Type B pancreatic cell (in vitro differentiated cells): Measurements from ENCODE around the gene MAB21L2. TPM values are rescaled to one million over a fixed set of nuclear protein-coding genes. Genes with fewer than 3 reads are reported as not detected.

Experiments used
- DNase-seq: peaks from one replicate; pipeline ENCODE4 v3.0.0; 2021; ENCODE audit warnings: mixed read lengths; ENCODE audit not compliant: unreplicated experiment; ENCODE audit errors: extremely low spot score
- H3K27ac Mint-ChIP-seq: 2 replicates; pipeline ENCODE4 v1.8.0; 2021; ENCODE audit warnings: mild to moderate bottlenecking, mixed read lengths
- H3K27me3 Mint-ChIP-seq: 2 replicates; pipeline ENCODE4 v1.8.0; 2021; ENCODE audit warnings: mixed read lengths
- H3K36me3 Mint-ChIP-seq: 2 replicates; pipeline ENCODE4 v1.8.0; 2021; ENCODE audit warnings: mixed read lengths
- H3K4me1 Mint-ChIP-seq: one replicate; pipeline ENCODE4 v1.8.0; 2021; ENCODE audit warnings: mixed read lengths; ENCODE audit not compliant: unreplicated experiment
- H3K4me3 Mint-ChIP-seq: 2 replicates; pipeline ENCODE4 v1.8.0; 2021; ENCODE audit warnings: mild to moderate bottlenecking, mixed read lengths
- H3K9me3 Mint-ChIP-seq: 2 replicates; pipeline ENCODE4 v1.8.0; 2021; ENCODE audit warnings: mixed read lengths
- CTCF ChIP-seq: fragments of 200-600 bp; sonication (generic); conservative IDR thresholded peaks from 2 replicates; pipeline ENCODE4 v1.5.0; 2021; ENCODE audit warnings: antibody characterized with exemption, mild to moderate bottlenecking
- total RNA-seq: library from RNA; stranded (reverse); gene quantifications from 2 replicates; pipeline ENCODE4 v1.2.1, GENCODE V29; 2021; ENCODE audit warnings: low replicate concordance

The MAB21L2 gene
- total RNA-seq, 1 donor from 2014 or later = 114 TPM

DNA sequence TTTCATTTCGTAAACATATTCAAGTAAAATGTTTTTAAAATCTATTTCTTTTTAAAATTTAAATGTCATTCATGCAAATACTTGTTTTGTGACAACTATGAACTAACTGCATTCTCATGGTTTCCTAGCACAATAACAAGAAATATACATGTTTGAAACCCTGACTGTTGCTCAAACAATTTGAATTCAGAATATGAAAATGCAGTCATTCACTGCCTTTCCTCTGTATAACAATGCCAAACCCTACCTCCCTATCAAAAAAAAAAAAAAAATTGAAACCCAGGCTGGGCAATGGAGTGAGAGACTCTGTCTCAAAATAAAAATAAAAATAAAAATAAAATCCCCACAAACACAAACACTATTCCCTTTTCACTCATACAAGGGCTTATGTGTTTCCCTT lies 42.1 kb downstream of the MAB21L2 start:
- H3K36me3 Mint-ChIP-seq = peaks cover 3% of the 10 kb centered on the region

GRCh38 chr4:150625033-150625432 lies 43.1 kb downstream of the MAB21L2 start:
- Mint-ChIP-seq H3K9me3 (no peaks in the 10 kb centered on the region), H3K27me3 (no peaks in the 10 kb centered on the region), H3K4me1 (no peaks in the 10 kb centered on the region), H3K4me3 (no peak overlapping the region), H3K27ac (no peak overlapping the region), H3K36me3 (peaks cover 3% of the 10 kb centered on the region)
- DNase-seq = no peak
- no peak for TF ChIP-seq CTCF

More for the DNA sequence above, 42.1 kb downstream of the MAB21L2 start:
- TF ChIP-seq CTCF = no peak
- Mint-ChIP-seq H3K27ac (no peak overlapping the region), H3K9me3 (no peaks in the 10 kb centered on the region), H3K4me3 (no peak overlapping the region), H3K4me1 (no peaks in the 10 kb centered on the region), H3K27me3 (no peaks in the 10 kb centered on the region)
- no peak for DNase-seq

DNA sequence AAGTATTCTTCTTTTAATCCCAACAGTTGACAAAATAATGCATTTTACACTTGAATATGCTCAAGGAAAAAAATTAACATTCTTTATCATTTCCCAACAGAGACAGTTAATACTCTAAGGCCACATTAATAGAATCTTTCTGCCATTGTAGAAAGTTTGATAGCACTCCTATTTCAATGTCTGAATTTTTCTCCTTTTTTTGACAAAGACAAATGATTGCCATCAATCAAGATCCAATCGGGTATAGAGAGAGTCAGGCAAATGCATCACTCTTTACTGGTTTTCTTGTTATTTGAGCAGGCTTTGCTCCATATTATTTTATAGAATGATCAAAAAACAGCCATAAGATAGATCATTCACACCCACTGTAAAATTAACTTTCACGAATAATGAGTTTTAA lies 46.1 kb downstream of the MAB21L2 start:
- peaks cover 8% of the 10 kb centered on the region for H3K36me3 Mint-ChIP-seq
- H3K9me3 Mint-ChIP-seq = peaks cover 7% of the 10 kb centered on the region
- H3K4me1 Mint-ChIP-seq = no peaks in the 10 kb centered on the region
- H3K27ac Mint-ChIP-seq = no peak overlapping the region
- H3K27me3 Mint-ChIP-seq = no peaks in the 10 kb centered on the region
- H3K4me3 Mint-ChIP-seq = no peak overlapping the region
- TF ChIP-seq CTCF = no peak
- no peak for DNase-seq

GRCh38 chr4:150632639-150633038 lies 50.7 kb downstream of the MAB21L2 start:
- H3K9me3 Mint-ChIP-seq = peaks cover 7% of the 10 kb centered on the region
- H3K4me3 Mint-ChIP-seq = no peak overlapping the region
- DNase-seq = no peak
- no peaks in the 10 kb centered on the region for H3K4me1 Mint-ChIP-seq
- no peaks in the 10 kb centered on the region for H3K27me3 Mint-ChIP-seq
- no peak for TF ChIP-seq CTCF
- H3K36me3 Mint-ChIP-seq = peaks cover 16% of the 10 kb centered on the region
- H3K27ac Mint-ChIP-seq = peak overlapping the region; percentile 16
